ENCODE data around the gene PC.

Gene PC

GRCh38 chr11:66907751-66908630 is 50.2 kb downstream of the PC start:
- peaks cover 0 to 9% of the 10 kb centered on the region in 2 donors for H3K4me1 ChIP-seq (ENCODE audit: control insufficient read depth in 1 of 2, insufficient read depth in 2 of 2, low read length in 2 of 2)
- no peaks in the 10 kb centered on the region for H3K9me3 ChIP-seq (ENCODE audit: control insufficient read depth in 1 of 2, low read length in 2 of 2)
- no peak overlapping the region for H3K27ac ChIP-seq (ENCODE audit: low read length)
- H3K4me3 ChIP-seq (ENCODE audit: low read depth in 1 of 2, low read length in 2 of 2), result no peak overlapping the region
- H3K36me3 ChIP-seq (ENCODE audit: control insufficient read depth in 1 of 2, insufficient read depth in 2 of 2, low read length in 2 of 2), result no peaks in the 10 kb centered on the region
- no peaks in the 10 kb centered on the region for H3K27me3 ChIP-seq (ENCODE audit: low read depth, low read length)

GRCh38 chr11:66906061-66906733 is 52.0 kb downstream of the PC start:
- Histone ChIP-seq H3K9me3 (ENCODE audit: control insufficient read depth in 1 of 2, low read length in 2 of 2) (no peaks in the 10 kb centered on the region), H3K27ac (ENCODE audit: low read length) (no peak overlapping the region), H3K4me1 (ENCODE audit: control insufficient read depth in 1 of 2, insufficient read depth in 2 of 2, low read length in 2 of 2) (peaks cover 0 to 9% of the 10 kb centered on the region in 2 donors), H3K27me3 (ENCODE audit: low read depth, low read length) (no peaks in the 10 kb centered on the region), H3K4me3 (ENCODE audit: low read depth in 1 of 2, low read length in 2 of 2) (no peak overlapping the region), H3K36me3 (ENCODE audit: control insufficient read depth in 1 of 2, insufficient read depth in 2 of 2, low read length in 2 of 2) (no peaks in the 10 kb centered on the region)

GRCh38 chr11:66905631-66906030 is 52.6 kb downstream of the PC start:
- H3K27ac ChIP-seq (ENCODE audit: low read length), result no peak overlapping the region
- H3K27me3 ChIP-seq (ENCODE audit: low read depth, low read length), result no peaks in the 10 kb centered on the region
- H3K4me3 ChIP-seq (ENCODE audit: low read depth in 1 of 2, low read length in 2 of 2), result no peak overlapping the region
- H3K9me3 ChIP-seq (ENCODE audit: control insufficient read depth in 1 of 2, low read length in 2 of 2), result no peaks in the 10 kb centered on the region
- H3K36me3 ChIP-seq (ENCODE audit: control insufficient read depth in 1 of 2, insufficient read depth in 2 of 2, low read length in 2 of 2), result no peaks in the 10 kb centered on the region
- peaks cover 0 to 9% of the 10 kb centered on the region in 2 donors for H3K4me1 ChIP-seq (ENCODE audit: control insufficient read depth in 1 of 2, insufficient read depth in 2 of 2, low read length in 2 of 2)

GRCh38 chr11:66904981-66905521 is 53.1 kb downstream of the PC start:
- H3K4me3 ChIP-seq (ENCODE audit: low read depth in 1 of 2, low read length in 2 of 2), result no peak overlapping the region
- H3K9me3 ChIP-seq (ENCODE audit: control insufficient read depth in 1 of 2, low read length in 2 of 2), result no peaks in the 10 kb centered on the region
- H3K4me1 ChIP-seq (ENCODE audit: control insufficient read depth in 1 of 2, insufficient read depth in 2 of 2, low read length in 2 of 2), result peaks cover 0 to 9% of the 10 kb centered on the region in 2 donors
- no peak overlapping the region for H3K27ac ChIP-seq (ENCODE audit: low read length)
- no peaks in the 10 kb centered on the region for H3K27me3 ChIP-seq (ENCODE audit: low read depth, low read length)
- no peaks in the 10 kb centered on the region for H3K36me3 ChIP-seq (ENCODE audit: control insufficient read depth in 1 of 2, insufficient read depth in 2 of 2, low read length in 2 of 2)

GRCh38 chr11:66904561-66904960 is 53.6 kb downstream of the PC start:
- Histone ChIP-seq H3K4me3 (ENCODE audit: low read depth in 1 of 2, low read length in 2 of 2) (no peak overlapping the region), H3K27me3 (ENCODE audit: low read depth, low read length) (no peaks in the 10 kb centered on the region), H3K36me3 (ENCODE audit: control insufficient read depth in 1 of 2, insufficient read depth in 2 of 2, low read length in 2 of 2) (no peaks in the 10 kb centered on the region), H3K27ac (ENCODE audit: low read length) (no peak overlapping the region), H3K9me3 (ENCODE audit: control insufficient read depth in 1 of 2, low read length in 2 of 2) (no peaks in the 10 kb centered on the region), H3K4me1 (ENCODE audit: control insufficient read depth in 1 of 2, insufficient read depth in 2 of 2, low read length in 2 of 2) (peaks cover 0 to 9% of the 10 kb centered on the region in 2 donors)

DNA sequence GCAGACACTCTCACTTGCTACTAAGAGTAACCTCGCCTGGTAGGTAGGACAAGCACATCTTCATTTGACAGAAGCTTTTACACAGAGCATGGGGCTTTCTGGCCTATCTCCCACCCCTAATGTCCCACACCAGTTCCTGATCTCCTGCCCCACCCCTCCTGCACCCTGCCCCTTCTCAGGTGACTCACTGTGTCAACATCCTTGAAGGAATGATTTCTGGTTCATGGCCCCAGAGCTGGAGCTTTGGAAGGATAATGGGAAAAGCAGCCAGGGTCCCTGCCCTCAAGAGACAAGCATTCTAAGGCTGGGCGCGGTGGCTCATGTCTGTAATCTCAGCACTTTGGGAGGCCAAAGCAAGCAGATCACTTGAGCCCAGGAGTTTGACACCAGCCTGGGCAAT is 54.1 kb downstream of the PC start:
- Histone ChIP-seq H3K4me1 (ENCODE audit: control insufficient read depth in 1 of 2, insufficient read depth in 2 of 2, low read length in 2 of 2) (peaks cover 0 to 9% of the 10 kb centered on the region in 2 donors), H3K4me3 (ENCODE audit: low read depth in 1 of 2, low read length in 2 of 2) (no peak overlapping the region), H3K36me3 (ENCODE audit: control insufficient read depth in 1 of 2, insufficient read depth in 2 of 2, low read length in 2 of 2) (no peaks in the 10 kb centered on the region), H3K27me3 (ENCODE audit: low read depth, low read length) (no peaks in the 10 kb centered on the region), H3K27ac (ENCODE audit: low read length) (no peak overlapping the region), H3K9me3 (ENCODE audit: control insufficient read depth in 1 of 2, low read length in 2 of 2) (no peaks in the 10 kb centered on the region)

DNA sequence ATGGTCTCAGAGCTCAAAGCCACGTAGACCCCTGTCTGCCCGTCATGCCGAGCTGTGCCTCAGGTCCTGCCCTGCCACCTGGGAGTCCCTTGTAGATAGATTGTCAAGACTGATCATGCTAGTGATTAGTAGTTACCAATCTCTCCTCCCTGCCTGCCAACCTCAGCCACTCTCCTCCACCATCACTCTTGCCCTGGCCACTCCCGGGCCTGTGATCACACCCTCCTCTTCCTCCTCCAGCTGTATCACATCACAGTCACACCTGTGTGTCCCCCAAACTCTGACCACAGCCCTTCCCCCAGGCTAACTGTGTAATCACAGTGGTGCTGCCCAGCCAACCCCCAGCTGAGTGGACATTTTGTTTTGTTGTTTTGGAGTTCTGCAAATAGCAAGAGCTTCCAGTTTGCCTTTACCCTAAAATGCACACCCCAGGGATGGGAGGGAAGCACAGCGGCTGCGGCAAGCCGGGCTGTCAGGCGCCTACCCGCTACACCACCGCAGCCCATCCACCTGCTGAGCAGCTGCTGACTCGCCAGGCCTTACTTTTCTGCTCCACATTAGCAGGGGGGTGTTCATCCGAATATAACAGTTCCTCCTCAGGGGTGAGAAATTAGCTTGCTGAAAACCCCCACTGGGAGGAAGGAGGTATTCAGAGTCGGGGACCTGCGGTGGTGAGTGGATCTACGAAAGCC is 55.6 kb downstream of the PC start:
- Histone ChIP-seq H3K27ac (ENCODE audit: low read length) (no peak overlapping the region), H3K36me3 (ENCODE audit: control insufficient read depth in 1 of 2, insufficient read depth in 2 of 2, low read length in 2 of 2) (no peaks in the 10 kb centered on the region), H3K4me3 (ENCODE audit: low read depth in 1 of 2, low read length in 2 of 2) (no peak overlapping the region), H3K9me3 (ENCODE audit: control insufficient read depth in 1 of 2, low read length in 2 of 2) (no peaks in the 10 kb centered on the region), H3K4me1 (ENCODE audit: control insufficient read depth in 1 of 2, insufficient read depth in 2 of 2, low read length in 2 of 2) (peaks cover 0 to 9% of the 10 kb centered on the region in 2 donors), H3K27me3 (ENCODE audit: low read depth, low read length) (no peaks in the 10 kb centered on the region)

GRCh38 chr11:66901964-66902390 is 56.2 kb downstream of the PC start:
- Histone ChIP-seq H3K36me3 (ENCODE audit: control insufficient read depth in 1 of 2, insufficient read depth in 2 of 2, low read length in 2 of 2) (no peaks in the 10 kb centered on the region), H3K4me1 (ENCODE audit: control insufficient read depth in 1 of 2, insufficient read depth in 2 of 2, low read length in 2 of 2) (peaks cover 0 to 8% of the 10 kb centered on the region in 2 donors), H3K4me3 (ENCODE audit: low read depth in 1 of 2, low read length in 2 of 2) (no peak overlapping the region), H3K27me3 (ENCODE audit: low read depth, low read length) (no peaks in the 10 kb centered on the region), H3K9me3 (ENCODE audit: control insufficient read depth in 1 of 2, low read length in 2 of 2) (no peaks in the 10 kb centered on the region), H3K27ac (ENCODE audit: low read length) (no peak overlapping the region)

DNA sequence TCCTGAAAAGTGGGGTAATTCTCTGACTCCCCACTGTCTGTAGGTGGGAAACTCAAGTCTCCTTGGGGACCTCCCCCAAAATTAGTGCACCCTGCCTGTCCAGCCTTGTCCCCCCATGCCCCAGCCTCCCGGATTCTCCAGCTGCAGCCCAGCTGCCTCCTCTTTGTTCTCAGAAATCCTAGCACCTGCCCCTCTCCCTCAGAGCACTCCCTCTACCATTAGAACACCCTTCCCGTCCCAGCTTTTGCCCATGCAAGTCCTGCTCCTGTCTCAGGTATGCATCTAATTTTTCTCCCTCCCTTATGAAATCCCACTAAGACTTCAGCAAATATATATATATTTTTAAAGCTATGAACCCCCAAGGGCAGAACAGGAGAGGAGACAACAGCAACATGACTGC is 64.0 kb downstream of the PC start:
- no peaks in the 10 kb centered on the region for H3K36me3 ChIP-seq (ENCODE audit: control insufficient read depth in 1 of 2, insufficient read depth in 2 of 2, low read length in 2 of 2)

GRCh38 chr11:66892911-66893310 is 65.3 kb downstream of the PC start:
- Histone ChIP-seq H3K9me3 (ENCODE audit: control insufficient read depth in 1 of 2, low read length in 2 of 2) (no peaks in the 10 kb centered on the region), H3K27ac (ENCODE audit: low read length) (no peak overlapping the region), H3K27me3 (ENCODE audit: low read depth, low read length) (no peaks in the 10 kb centered on the region), H3K36me3 (ENCODE audit: control insufficient read depth in 1 of 2, insufficient read depth in 2 of 2, low read length in 2 of 2) (no peaks in the 10 kb centered on the region), H3K4me1 (ENCODE audit: control insufficient read depth in 1 of 2, insufficient read depth in 2 of 2, low read length in 2 of 2) (no peaks in the 10 kb centered on the region), H3K4me3 (ENCODE audit: low read depth in 1 of 2, low read length in 2 of 2) (no peak overlapping the region)

More for the DNA sequence above, 64.0 kb downstream of the PC start:
- no peak overlapping the region for H3K4me3 ChIP-seq (ENCODE audit: low read depth in 1 of 2, low read length in 2 of 2)
- H3K4me1 ChIP-seq (ENCODE audit: control insufficient read depth in 1 of 2, insufficient read depth in 2 of 2, low read length in 2 of 2), result no peaks in the 10 kb centered on the region
- no peaks in the 10 kb centered on the region for H3K9me3 ChIP-seq (ENCODE audit: control insufficient read depth in 1 of 2, low read length in 2 of 2)
- H3K27ac ChIP-seq (ENCODE audit: low read length), result no peak overlapping the region
- no peaks in the 10 kb centered on the region for H3K27me3 ChIP-seq (ENCODE audit: low read depth, low read length)

All from muscle layer of duodenum (tissue), 2 donors.